AG04450 (cell line): ENCODE results near the gene WWOX. TPM values are rescaled to one million over a fixed set of nuclear protein-coding genes. Genes with fewer than 3 reads are reported as not detected.

Experiments
- CTCF ChIA-PET: fragments of 300-600, 350-600 bp; formaldehyde crosslinking; extraction: SDS; loops from one replicate; lab custom pipeline; 2022; ENCODE audit warnings: antibody characterized with exemption, inconsistent platforms; lab: Charles Lee
- POLR2A ChIA-PET: fragments of 350-600 bp; formaldehyde crosslinking; extraction: SDS; loops from one replicate; lab custom pipeline; 2021; ENCODE audit warnings: antibody characterized with exemption, inconsistent platforms; lab: Yijun Ruan, JAX
- DNase-seq: peaks from one replicate; pipeline ENCODE4 v3.0.0-alpha.2; 2011; ENCODE audit warnings: low read depth, low spot score
- H3K27ac ChIP-seq: one replicate; pipeline ENCODE4 v1.5.1; 2012; ENCODE audit warnings: low read depth, low read length, control low read depth
- H3K27me3 ChIP-seq: one replicate; pipeline ENCODE4 v1.6.0; 2012; ENCODE audit warnings: low read length; ENCODE audit not compliant: control insufficient read depth, insufficient read depth
- H3K4me3 ChIP-seq: 2 replicates; pipeline ENCODE4 v1.5.1; 2011; ENCODE audit warnings: mild to moderate bottlenecking, low read depth, low read length, control low read depth
- H3K9me3 ChIP-seq: 2 replicates; pipeline ENCODE4 v1.5.1; 2012; ENCODE audit warnings: low read length; ENCODE audit not compliant: control insufficient read depth, insufficient read depth
- polyA plus RNA-seq: library from polyadenylated mRNA; depleted of rRNA; stranded (reverse); fragments of >200 nt; gene quantifications from 2 replicates; pipeline ENCODE4 v1.2.3, GENCODE V29; 2011
- TF ChIP-seq, protein P1 (sequence below): IDR thresholded peaks from 2 replicates; pipeline ENCODE4 v1.5.1; 2011; ENCODE audit warnings: low read depth, low read length, control low read depth, inconsistent platforms

WWOX gene
- polyA plus RNA-seq, 1 experiment: 2.1 TPM

DNA sequence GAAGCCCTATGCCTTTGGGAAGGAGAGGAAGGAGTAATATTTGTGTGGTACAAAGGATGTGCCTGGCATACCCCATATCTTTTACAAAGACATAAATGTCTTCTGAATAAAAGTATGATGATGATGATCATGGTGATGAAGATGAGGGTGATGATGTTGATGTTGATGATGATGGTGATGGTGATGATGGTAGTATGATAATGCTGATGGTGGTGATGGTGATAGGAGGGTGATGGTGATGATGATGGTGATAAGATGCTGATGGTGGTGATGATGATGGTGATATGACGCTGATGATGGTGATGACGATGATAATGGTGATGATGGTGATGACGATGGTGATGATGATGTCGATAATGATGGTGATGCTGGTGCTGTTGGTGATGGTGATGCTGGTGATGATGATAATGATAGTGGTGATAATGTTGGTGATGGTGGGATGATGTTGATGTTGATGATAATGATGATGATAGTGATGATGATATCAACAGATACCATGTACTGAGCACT, 684.2 kb downstream of the WWOX start:
- Histone ChIP-seq H3K9me3 (peaks cover 25% of the 10 kb centered on the region), H3K27me3 (no peaks in the 10 kb centered on the region), H3K27ac (no peak overlapping the region), H3K4me3 (no peak overlapping the region)
- CTCF ChIA-PET: no interaction called here
- TF ChIP-seq, protein P1, sequence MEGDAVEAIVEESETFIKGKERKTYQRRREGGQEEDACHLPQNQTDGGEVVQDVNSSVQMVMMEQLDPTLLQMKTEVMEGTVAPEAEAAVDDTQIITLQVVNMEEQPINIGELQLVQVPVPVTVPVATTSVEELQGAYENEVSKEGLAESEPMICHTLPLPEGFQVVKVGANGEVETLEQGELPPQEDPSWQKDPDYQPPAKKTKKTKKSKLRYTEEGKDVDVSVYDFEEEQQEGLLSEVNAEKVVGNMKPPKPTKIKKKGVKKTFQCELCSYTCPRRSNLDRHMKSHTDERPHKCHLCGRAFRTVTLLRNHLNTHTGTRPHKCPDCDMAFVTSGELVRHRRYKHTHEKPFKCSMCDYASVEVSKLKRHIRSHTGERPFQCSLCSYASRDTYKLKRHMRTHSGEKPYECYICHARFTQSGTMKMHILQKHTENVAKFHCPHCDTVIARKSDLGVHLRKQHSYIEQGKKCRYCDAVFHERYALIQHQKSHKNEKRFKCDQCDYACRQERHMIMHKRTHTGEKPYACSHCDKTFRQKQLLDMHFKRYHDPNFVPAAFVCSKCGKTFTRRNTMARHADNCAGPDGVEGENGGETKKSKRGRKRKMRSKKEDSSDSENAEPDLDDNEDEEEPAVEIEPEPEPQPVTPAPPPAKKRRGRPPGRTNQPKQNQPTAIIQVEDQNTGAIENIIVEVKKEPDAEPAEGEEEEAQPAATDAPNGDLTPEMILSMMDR: no peak
- DNase-seq: no peak
- POLR2A ChIA-PET: no interaction called here

DNA sequence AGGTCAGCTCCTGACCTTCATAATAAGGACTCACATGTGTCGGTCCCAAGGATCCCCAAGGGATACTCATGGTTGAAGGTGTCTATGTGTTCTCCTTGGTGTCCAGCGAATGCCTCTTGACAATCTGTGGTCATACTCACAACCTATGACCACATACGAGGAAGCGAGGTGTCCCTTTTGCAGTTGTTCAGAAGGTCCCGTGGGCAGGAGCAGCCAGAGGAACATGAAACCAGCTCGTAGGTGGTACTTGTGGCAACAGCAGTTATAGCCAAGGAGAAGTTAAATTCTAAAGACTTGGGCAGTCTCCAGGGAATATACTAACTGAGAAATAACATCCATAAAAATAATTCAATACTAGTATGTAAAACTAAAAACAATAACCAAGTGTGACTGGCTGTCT, 685.3 kb downstream of the WWOX start:
- Histone ChIP-seq H3K27ac (no peak overlapping the region), H3K27me3 (no peaks in the 10 kb centered on the region), H3K4me3 (no peak overlapping the region), H3K9me3 (peaks cover 20% of the 10 kb centered on the region)
- DNase-seq: no peak
- CTCF ChIA-PET: no interaction called here
- POLR2A ChIA-PET: no interaction called here
- TF ChIP-seq, protein P1: no peak

DNA sequence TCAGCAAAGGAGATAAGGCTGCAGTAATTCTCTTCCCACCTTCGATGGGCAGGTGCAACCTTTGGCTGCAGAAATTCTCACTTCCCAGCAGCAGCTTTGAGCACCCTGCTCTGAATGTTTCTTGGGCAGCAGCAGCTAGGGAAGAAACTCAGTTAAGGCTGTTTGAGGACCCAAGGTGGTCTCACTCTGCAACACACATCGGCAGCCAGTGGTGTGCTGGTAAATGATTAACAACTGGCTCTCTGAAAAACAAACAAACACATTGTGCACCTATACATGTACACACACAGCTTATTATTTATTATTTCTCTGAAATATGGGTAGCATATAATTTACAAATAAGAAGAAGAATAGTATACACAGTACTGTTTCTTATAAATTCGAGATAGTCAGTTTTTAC, 685.8 kb downstream of the WWOX start:
- ChIA-PET CTCF (no interaction called here), POLR2A (no interaction called here)
- H3K27me3 ChIP-seq: no peaks in the 10 kb centered on the region
- TF ChIP-seq, protein P1: no peak
- peaks cover 23% of the 10 kb centered on the region for H3K9me3 ChIP-seq
- no peak overlapping the region for H3K27ac ChIP-seq
- no peak for DNase-seq
- no peak overlapping the region for H3K4me3 ChIP-seq

DNA sequence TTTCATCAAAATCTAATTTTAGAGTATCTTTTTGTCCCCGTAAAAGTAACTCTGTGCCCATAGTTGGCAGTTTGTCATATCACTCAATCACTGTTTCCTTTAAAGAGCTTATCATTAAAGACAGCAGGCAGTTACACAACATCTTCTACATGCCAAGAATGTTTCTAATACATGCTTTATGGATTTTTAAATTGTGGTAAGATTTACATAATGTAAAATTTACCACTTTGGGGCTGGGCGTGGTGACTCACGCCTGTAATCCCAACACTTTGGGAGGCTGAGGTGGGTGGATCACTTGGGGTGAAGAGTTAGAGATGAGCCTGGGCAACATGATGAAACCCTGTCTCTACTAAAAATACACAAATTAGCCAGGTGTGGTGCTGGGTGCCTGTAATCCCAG, 687.2 kb downstream of the WWOX start:
- Histone ChIP-seq H3K27me3 (no peaks in the 10 kb centered on the region), H3K4me3 (no peak overlapping the region), H3K27ac (no peak overlapping the region), H3K9me3 (peaks cover 30% of the 10 kb centered on the region)
- TF ChIP-seq, protein P1: no peak
- POLR2A ChIA-PET: no interaction called here
- CTCF ChIA-PET: no interaction called here
- DNase-seq: no peak

DNA sequence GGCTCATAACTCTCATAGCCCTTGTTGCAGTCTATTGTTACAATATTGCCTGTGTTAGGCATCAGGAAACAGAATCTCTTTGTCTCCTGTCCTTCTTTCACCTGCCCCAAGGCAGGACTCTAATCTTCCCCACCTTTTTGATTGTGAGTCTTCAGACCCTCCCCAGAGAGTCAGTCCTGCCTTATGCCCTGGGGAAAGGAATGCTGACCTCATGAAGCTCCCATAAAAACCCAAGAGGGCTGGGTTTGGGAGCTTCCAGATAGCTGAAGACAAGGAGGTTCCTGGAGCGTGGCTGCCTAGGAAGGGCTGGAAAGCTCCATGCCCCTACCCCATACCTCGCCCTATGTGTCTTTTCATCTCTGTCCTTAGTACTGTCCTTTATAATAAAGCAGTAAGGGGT, 688.8 kb downstream of the WWOX start:
- Histone ChIP-seq H3K9me3 (peaks cover 41% of the 10 kb centered on the region), H3K27me3 (no peaks in the 10 kb centered on the region), H3K4me3 (no peak overlapping the region), H3K27ac (no peak overlapping the region)
- POLR2A ChIA-PET: no interaction called here
- CTCF ChIA-PET: no interaction called here
- DNase-seq: no peak
- TF ChIP-seq, protein P1: no peak
